HepG2 (cell line): ENCODE measurements around the gene SMTN. TPM values are rescaled to one million over a fixed set of nuclear protein-coding genes. Genes with fewer than 3 reads are reported as not detected.

Experiments used
- ATAC-seq: fragments of 200-7000 bp; cut with Tn5 transposase; 3 replicates; pipeline ENCODE4 v1.9.1; 2020; ENCODE audit warnings: mild to moderate bottlenecking, moderate library complexity
- BruUV-seq: library from RNA; stranded (reverse); fragments of 400-500 nt; replicated peaks from 2 replicates; lab custom pipeline; 2021; lab: Mats Ljungman, UMichigan
- CTCF ChIA-PET: fragments of 300-600 bp; formaldehyde crosslinking; extraction: SDS; loops from one replicate; lab custom pipeline; 2021; ENCODE audit warnings: low total read pairs, inconsistent platforms, low intra/inter-chr PET ratio; lab: Yijun Ruan, JAX
- POLR2A ChIA-PET: fragments of 350-600 bp; sonication (Branson Sonifier 250); formaldehyde crosslinking; loops from one replicate; lab custom pipeline; 2020; ENCODE audit warnings: antibody characterized with exemption, inconsistent platforms; lab: Yijun Ruan, JAX
- DNase-seq: peaks from one replicate; pipeline ENCODE4 v3.0.0-alpha.2; 2015; ENCODE audit warnings: low spot score
- FAIRE-seq: peaks from 3 replicates; lab custom pipeline; 2011; peaks lifted over from hg19 to GRCh38; lab: Jason Lieb, UNC
- H2AFZ ChIP-seq: one replicate; pipeline ENCODE4 v1.6.1; 2011; ENCODE audit warnings: low read length, inconsistent platforms
- H3K27ac ChIP-seq: fragments of 300-600 bp; 3 replicates; pipeline ENCODE4 v1.8.0; 2011; ENCODE audit warnings: mixed run types, mild to moderate bottlenecking, mixed read lengths, low read length, inconsistent platforms; ENCODE audit not compliant: insufficient read depth; ENCODE audit errors: extremely low read length
- H3K27me3 ChIP-seq, 2 experiments: fragments of 200-600 bp in 1 of 2; 2 replicates in 1 of 2; 3 replicates in 1 of 2; pipeline versions ENCODE4 v1.6.0 to v1.8.0; 2011; ENCODE audit warnings: low read length in 2 of 2, mild to moderate bottlenecking in 2 of 2, moderate library complexity in 2 of 2, inconsistent platforms in 1 of 2; ENCODE audit not compliant: insufficient read depth in 2 of 2, control insufficient read depth in 1 of 2
- H3K36me3 ChIP-seq, 2 experiments: fragments of 200-600 bp in 1 of 2; replicated peaks in 1 of 2; 2 replicates in 1 of 2; 3 replicates in 1 of 2; pipeline versions ENCODE4 v1.5.1 to v1.8.0; 2011; ENCODE audit warnings: low read length in 2 of 2, inconsistent platforms in 1 of 2; ENCODE audit not compliant: insufficient read depth in 2 of 2, control insufficient read depth in 1 of 2
- H3K4me1 ChIP-seq: 2 replicates; pipeline ENCODE4 v1.5.1; 2012; ENCODE audit warnings: low read length, inconsistent platforms; ENCODE audit not compliant: insufficient read depth
- H3K4me2 ChIP-seq: 2 replicates; pipeline ENCODE4 v1.6.0; 2011; ENCODE audit warnings: low read depth, low read length, inconsistent platforms
- H3K4me3 ChIP-seq, 3 experiments: fragments of 200-600 bp in 1 of 3; sonication (generic), shearing (Covaris generic) in 1 of 3; replicated peaks in 1 of 3; 2 replicates each; pipeline ENCODE4 v1.5.1; 2011 to 2016; ENCODE audit warnings: low read length in 3 of 3, inconsistent platforms in 2 of 3, low read depth in 2 of 3, mild to moderate bottlenecking in 2 of 3, control low read depth in 1 of 3, mixed read lengths in 1 of 3; ENCODE audit not compliant: insufficient read depth in 1 of 3
- H3K79me2 ChIP-seq: one replicate; pipeline ENCODE4 v1.6.1; 2011; ENCODE audit warnings: low read length, inconsistent platforms; ENCODE audit not compliant: insufficient read depth
- H3K9ac ChIP-seq: 2 replicates; pipeline ENCODE4 v1.6.0; 2011; ENCODE audit warnings: mild to moderate bottlenecking, low read depth, low read length, inconsistent platforms; ENCODE audit not compliant: insufficient read depth
- H3K9me3 ChIP-seq: 2 replicates; pipeline ENCODE4 v1.5.1; 2012; ENCODE audit warnings: mild to moderate bottlenecking, low read length
- H4K20me1 ChIP-seq: 2 replicates; pipeline ENCODE4 v1.6.0; 2011; ENCODE audit warnings: inconsistent platforms, mild to moderate bottlenecking, low read length, moderate library complexity; ENCODE audit not compliant: insufficient read depth
- CAMTA2 ChIP-seq: sonication (generic); formaldehyde crosslinking; IDR thresholded peaks from 2 replicates; pipeline ENCODE4 v1.4.0; 2020; ENCODE audit warnings: mild to moderate bottlenecking, missing genetic modification reagents, borderline replicate concordance
- CSRNP1 ChIP-seq: sonication (generic); formaldehyde crosslinking; IDR thresholded peaks from 2 replicates; pipeline ENCODE4 v1.8.1; 2023; ENCODE audit warnings: mild to moderate bottlenecking, missing genetic modification reagents
- KDM1A ChIP-seq: IDR thresholded peaks from 2 replicates; pipeline ENCODE4 v1.6.1; 2016; ENCODE audit warnings: missing compliant biosample characterization
- NR2F6 ChIP-seq, 2 experiments: IDR thresholded peaks; 2 replicates each; pipeline ENCODE4 v1.6.1; 2016; ENCODE audit warnings: antibody characterized with exemption in 1 of 2, mild to moderate bottlenecking in 1 of 2
- POLR2A ChIP-seq, 2 experiments: IDR thresholded peaks; 2 replicates each; pipeline ENCODE4 v1.6.1; 2011; ENCODE audit warnings: low read depth in 2 of 2, low read length in 2 of 2, mild to moderate bottlenecking in 1 of 2, moderate library complexity in 1 of 2; ENCODE audit not compliant: insufficient read depth in 1 of 2
- TCF7 ChIP-seq: sonication (generic); IDR thresholded peaks from 2 replicates; pipeline ENCODE4 v1.6.1; 2016; ENCODE audit warnings: antibody characterized with exemption, low read depth
- ZFP36 ChIP-seq: fragments of 150-350 bp; IDR thresholded peaks from 2 replicates; pipeline ENCODE4 v1.6.1; 2018; ENCODE audit warnings: borderline replicate concordance, low read length, low read depth; ENCODE audit not compliant: partially characterized antibody
- ZNF274 ChIP-seq: sonication (generic); formaldehyde crosslinking; IDR thresholded peaks from 2 replicates; pipeline ENCODE4 v1.5.1; 2020; ENCODE audit warnings: mild to moderate bottlenecking, missing genetic modification reagents
- WGBS: methylation state at CpG from one replicate; pipeline ENCODE4 v1.1.6; 2017; ENCODE audit warnings: low lambda C conversion rate; 5-methylcytosine and 5-hydroxymethylcytosine counted together
- in situ Hi-C: cut with HindIII; loops from 2 replicates; pipeline ENCODE4 v1.10.0; 2017; ENCODE audit warnings: low pct_unique_long_range_greater_than_20kb; ENCODE audit not compliant: extremely low pct_ligation_motif_present
- intact Hi-C: fragments of 100-400 bp; cut with micrococcal nuclease; formaldehyde crosslinking; loops from one replicate; pipeline ENCODE4 v1.10.0; 2022; ENCODE audit not compliant: unreplicated experiment
- polyA plus RNA-seq, 8 experiments: library from polyadenylated mRNA; depleted of rRNA in 3 of 8; stranded (reverse) in 7 of 8; unstranded in 1 of 8; fragments of >200 nt; fragmentation: Illumina TruSeq in 4 of 8; extraction: Trizol in 4 of 8; gene quantifications; 2 replicates each; pipeline versions ENCODE4 v1.2.1 to v1.2.3, GENCODE V29; 2011 to 2016; ENCODE audit warnings: low read depth in 4 of 8, missing spikeins in 1 of 8, mixed read lengths in 1 of 8; ENCODE audit not compliant: insufficient read depth in 1 of 8
- total RNA-seq, 5 experiments: library from RNA; depleted of rRNA; stranded (reverse); fragments of >200 nt; fragmentation: Illumina TruSeq; extraction: Trizol; gene quantifications; 2 replicates each; pipeline ENCODE4 v1.2.3, GENCODE V29; 2016; ENCODE audit warnings: low read depth in 1 of 5
- TF ChIP-seq, protein P1 (sequence below): fragments of 450-650 bp; IDR thresholded peaks from 2 replicates; pipeline ENCODE4 v1.6.1; 2016

Gene SMTN
- total and polyA plus RNA-seq, 2 of the 13 experiments (the other 11 are each of a cell fraction or from before 2014, with no cell fraction given): 14.7 to 26.1 TPM

GRCh38 chr22:31099386-31099785, 18.3 kb downstream of the SMTN start:
- TF ChIP-seq CSRNP1: no peak
- TF ChIP-seq CAMTA2: no peak
- TF ChIP-seq ZFP36: no peak
- TF ChIP-seq TCF7: no peak
- TF ChIP-seq NR2F6 (IDR thresholded peaks at IDR 0.05): no peak
- no peak for TF ChIP-seq NR2F6 (CRISPR knock-in tag; IDR thresholded peaks at IDR 0.05)
- TF ChIP-seq ZNF274 (CRISPR knock-in tag): no peak
- TF ChIP-seq, protein P1, sequence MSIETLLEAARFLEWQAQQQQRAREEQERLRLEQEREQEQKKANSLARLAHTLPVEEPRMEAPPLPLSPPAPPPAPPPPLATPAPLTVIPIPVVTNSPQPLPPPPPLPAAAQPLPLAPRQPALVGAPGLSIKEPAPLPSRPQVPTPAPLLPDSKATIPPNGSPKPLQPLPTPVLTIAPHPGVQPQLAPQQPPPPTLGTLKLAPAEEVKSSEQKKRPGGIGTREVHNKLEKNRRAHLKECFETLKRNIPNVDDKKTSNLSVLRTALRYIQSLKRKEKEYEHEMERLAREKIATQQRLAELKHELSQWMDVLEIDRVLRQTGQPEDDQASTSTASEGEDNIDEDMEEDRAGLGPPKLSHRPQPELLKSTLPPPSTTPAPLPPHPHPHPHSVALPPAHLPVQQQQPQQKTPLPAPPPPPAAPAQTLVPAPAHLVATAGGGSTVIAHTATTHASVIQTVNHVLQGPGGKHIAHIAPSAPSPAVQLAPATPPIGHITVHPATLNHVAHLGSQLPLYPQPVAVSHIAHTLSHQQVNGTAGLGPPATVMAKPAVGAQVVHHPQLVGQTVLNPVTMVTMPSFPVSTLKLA: no peak
- no peak for TF ChIP-seq KDM1A
- no peak for TF ChIP-seq POLR2A (IDR thresholded peaks at IDR 0.05; ENCODE audit: insufficient read depth in 1 of 2, low read depth in 2 of 2, low read length in 2 of 2)
- TF ChIP-seq, all 625 proteins: peak for 0
- H3K4me3 ChIP-seq: no peak overlapping the region
- no peak overlapping the region for H3K9ac ChIP-seq
- no peaks in the 10 kb centered on the region for H3K27me3 ChIP-seq
- ChIA-PET CTCF (no interaction called here), POLR2A (no interaction called here)
- no peak overlapping the region for H2AFZ ChIP-seq
- peaks cover 21 to 39% of the 10 kb centered on the region in 2 experiments; a peak in 4 of 5 replicates for H3K36me3 ChIP-seq
- DNase-seq (no peak), FAIRE-seq (no peak), ATAC-seq (no peak)
- no TSS peak for BruUV-seq
- H3K27ac ChIP-seq: no peak overlapping the region
- H3K79me2 ChIP-seq: no peaks in the 10 kb centered on the region
- in situ Hi-C loops: no loop called here
- no peak overlapping the region for H3K4me2 ChIP-seq
- no peaks in the 10 kb centered on the region for H3K9me3 ChIP-seq
- H4K20me1 ChIP-seq: no peaks in the 10 kb centered on the region
- H3K4me1 ChIP-seq: peaks cover 19% of the 10 kb centered on the region
- 98% methylated on average over 5 of the region's 6 CpGs for WGBS
- intact Hi-C loops: no loop called here
